Hypothalamus (tissue), 51 donors: ENCODE results near the gene DSPP.

Experiments
- DNase-seq, 51 donors: peaks; one replicate each; lab custom pipeline; 2025; lab: John Stamatoyannopoulos, UW

The DSPP gene

DNA sequence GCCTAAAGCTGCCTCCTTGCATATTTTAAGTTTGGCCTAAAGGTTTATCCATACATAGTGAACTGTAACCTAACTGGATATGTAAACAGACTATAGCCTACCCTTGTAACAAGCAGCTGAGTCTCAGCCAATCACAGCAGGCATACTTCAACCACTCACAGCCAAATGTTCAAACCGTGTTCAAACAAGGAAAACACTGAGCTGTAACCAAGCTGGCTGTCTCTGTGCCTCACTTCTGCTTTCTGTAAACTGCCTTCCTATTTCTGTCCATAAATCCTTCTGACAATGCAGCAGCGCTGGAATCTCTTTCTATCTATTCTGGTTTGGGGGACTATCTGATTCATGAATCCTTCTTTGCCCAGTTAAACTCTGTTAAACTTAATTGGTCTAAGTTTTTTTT lies 16.4 kb downstream of the DSPP start:
- DNase-seq = no peak

DNA sequence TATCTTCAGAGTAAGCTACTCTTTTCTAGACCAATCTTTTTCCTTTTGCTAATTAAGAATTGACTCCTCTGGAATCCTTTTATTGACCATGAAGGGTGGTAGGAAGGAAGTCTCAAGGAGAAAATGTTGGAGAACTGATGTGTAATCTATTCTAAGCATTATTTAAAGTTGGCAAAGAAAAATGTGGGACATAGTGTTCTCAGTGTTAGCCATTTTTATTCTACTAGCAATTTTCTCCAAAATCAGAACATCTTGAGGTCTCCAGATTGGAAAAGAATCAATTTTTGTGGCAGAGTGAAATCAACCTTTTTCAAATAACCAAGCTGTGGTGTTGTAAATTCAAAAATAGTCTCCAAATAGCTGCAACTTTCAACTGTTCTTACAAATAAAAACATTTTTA lies 23.3 kb downstream of the DSPP start:
- DNase-seq = no peak

DNA sequence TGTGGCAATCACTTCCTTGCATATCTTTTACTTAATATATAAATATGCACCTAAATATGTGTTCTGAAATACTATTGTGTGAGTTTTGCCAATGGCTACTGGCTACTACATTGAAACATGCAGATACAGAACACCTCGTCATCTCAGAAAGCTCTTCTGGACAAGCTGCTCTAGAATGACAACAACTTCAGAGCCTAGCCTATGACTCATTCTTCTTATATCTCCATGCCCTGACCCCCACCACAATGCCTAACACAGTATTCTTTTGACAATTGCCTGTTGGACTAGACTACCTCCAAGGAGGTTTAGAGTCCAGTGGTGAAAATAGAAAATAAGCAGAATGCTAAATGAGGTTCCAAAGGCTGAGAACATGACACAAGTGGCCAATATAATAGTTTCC lies 24.1 kb downstream of the DSPP start:
- DNase-seq = no peak

DNA sequence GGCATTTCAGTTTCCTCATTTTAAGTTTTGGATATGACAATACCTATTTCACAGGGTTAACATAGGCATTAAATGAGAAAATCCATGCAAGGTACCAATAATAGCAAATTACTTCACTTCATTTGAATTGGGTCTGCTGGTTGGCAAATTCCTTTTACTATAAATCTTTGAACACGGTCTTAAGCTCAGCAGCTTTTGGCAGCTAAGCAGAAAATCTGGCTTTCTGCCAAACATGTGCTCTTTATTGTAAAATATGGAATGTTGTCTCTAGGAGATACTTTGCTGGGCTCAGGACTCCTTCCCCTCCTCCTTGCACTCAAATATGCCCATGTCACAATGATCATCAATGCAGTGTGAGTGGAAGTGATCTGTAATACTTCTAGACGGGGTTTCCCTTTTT lies 24.9 kb downstream of the DSPP start:
- DNase-seq = no peak

DNA sequence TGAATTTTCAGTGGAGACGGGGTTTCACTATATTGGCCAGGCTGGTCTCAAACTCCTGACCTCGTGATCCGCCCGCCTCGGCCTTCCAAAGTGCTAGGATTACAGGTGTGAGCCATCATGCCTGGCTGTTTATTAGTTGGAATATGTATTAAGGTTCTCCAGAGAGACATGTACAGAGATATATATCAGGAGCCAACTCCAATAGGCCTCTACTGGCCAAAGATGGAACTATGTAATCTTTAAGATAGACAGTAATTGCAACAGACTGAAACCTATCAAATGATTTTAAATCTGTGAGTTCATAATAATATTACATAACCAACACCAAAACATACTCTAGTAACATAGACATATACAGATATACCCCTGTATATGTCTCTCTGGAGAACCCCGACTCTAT lies 36.0 kb downstream of the DSPP start:
- DNase-seq = no peak

DNA sequence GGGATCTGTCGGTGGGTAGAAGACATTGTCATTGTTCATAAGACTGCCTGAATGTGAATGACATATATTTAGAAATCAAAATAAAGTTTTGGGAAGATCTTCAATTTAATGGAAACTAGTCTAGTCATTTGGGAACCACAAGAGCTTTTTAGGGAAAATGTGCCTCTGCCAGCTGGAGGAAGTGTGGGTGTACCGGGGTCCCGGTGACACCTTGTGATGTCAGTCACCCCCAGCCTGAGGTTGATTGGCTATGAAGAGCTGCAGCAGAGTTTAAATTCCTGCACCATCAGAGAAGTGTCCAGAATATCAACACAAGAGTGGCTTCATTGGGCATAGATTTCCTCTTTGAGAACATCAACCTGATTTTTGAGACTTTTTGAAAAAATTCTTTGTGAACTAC lies 41.7 kb downstream of the DSPP start, which contains the start of gene DMP1:
Gene DMP1, plus strand, starts transcription at position 301 of the 400 bp plus-strand sequence. CDS start 6,213 bp downstream, outside the sequence.
- no peak for DNase-seq

DNA sequence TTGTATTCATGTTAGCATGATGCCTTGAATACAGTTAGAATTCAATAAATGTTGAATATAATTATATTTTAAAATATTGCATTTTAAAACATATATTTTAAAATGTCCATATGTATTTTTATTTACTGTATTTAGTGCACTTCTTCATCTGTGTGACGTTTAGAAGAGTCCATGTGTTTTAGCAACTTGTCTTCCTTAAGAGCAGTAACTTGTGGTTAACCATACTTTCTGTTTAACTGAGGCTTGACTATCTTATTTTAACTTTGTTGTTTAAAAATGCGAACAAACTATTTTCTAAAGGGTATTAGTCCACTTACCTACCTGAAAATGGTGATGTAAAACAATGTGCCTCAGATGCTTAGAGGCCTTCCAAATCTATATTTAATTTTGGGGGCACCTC lies 42.6 kb downstream of the DSPP start:
- no peak for DNase-seq

DNA sequence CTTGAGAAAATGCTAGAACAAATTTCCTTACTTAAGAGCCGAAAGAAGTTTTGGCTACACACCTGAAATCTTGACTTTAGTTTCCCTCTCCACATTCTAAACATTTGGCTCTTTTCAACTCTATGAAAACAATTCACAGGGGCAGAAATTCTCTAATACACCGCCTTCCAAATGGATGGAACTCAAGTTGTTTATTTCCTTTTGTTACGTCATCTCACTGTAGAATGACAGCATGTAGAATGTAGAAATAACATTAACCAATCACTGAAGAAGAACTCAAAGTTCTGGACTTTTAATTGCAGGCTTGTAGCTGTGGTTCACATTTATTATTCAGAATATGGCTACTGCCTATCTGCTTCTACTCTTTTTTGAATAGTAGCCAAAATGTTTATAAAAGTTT lies 43.6 kb downstream of the DSPP start:
- DNase-seq = no peak

DNA sequence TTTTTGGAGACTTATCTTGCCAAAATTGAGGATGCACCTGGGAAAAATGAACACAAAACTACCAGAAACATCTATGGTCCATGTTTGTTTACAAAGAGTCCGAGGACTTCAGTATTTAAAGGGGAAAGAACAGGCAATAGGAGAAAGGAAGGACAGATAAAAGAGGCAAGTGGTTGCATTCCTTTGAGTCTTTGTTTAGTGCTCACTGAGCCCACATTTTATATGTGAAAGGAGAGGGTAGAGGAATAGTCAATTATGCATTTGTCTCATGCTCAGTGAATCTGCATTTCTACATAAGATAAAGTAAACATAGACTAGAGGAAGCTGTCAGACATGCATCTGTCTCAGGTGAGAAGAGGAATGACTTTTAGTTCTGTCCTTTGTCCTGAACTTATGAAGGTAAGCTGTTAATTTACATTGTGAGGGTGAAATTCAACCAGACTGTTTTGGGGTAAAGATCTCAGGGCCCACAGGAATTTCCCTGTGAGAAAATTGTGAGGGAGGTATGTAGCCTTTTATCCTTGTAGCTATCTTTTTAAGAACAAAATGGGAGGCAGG lies 46.2 kb downstream of the DSPP start:
- no peak for DNase-seq

DNA sequence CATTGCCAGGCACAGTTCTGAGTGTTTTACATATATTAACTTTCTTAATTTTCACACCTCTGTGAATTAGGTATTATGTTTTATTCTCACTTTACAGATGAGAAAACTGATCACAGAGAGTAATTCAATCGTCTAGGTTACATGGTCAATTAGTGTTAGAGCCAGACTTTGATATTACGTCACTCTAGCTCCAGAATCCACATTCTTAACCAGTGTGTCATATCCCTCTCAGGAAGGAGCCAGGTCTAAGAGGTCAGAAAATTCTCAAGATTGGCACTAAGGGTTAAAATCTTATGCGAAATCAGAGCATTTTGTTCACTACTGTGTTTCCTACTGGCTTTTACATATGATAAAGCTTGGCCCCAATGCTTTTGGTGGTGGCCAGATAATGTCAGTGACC lies 49.2 kb downstream of the DSPP start:
- DNase-seq = no peak

DNA sequence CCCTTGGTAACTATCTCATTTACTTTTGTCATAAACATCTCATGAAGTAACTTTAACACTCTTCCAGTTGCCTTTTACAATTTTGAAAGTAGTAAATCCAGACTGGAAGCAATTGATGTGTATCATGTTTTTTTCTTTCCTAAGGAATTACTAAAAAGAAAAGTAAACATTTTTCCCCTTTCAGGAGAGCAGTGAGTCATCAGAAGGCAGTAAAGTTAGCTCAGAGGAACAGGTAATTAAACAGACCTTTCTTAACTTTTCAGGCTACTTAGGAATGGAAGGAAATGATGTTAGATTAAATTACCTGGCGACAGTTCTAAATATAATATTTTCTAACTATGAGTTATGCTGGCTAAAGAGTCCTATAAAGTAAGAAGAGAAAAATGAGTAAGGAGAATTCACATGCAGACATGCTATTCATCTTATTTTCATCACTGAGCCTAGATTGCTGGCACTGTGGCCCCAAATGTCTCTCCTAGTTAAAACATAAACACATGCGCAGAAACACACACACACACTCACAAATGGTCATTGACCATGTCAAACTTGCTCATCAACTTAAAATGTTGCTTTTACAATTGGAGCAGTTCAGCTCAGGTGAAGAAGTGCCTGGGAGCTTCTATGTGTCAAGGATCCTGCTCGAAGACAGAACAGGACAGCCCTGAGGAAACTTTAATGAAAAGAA lies 51.1 kb downstream of the DSPP start:
- no peak for DNase-seq

DNA sequence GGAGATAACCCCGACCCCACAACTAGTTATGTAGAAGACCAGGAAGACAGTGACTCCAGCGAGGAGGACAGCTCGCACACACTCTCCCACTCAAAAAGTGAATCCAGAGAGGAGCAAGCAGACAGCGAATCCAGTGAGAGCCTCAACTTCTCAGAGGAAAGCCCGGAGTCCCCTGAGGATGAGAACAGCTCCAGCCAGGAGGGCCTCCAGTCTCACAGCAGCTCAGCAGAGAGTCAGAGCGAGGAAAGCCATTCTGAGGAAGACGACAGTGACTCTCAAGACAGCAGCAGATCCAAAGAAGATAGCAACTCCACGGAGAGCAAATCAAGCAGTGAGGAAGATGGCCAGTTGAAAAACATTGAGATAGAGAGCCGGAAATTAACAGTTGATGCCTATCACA lies 54.5 kb downstream of the DSPP start:
- DNase-seq = no peak
